Endothelial cell (in vitro differentiated cells): ENCODE measurements around the gene ROR2. TPM values are rescaled to one million over a fixed set of nuclear protein-coding genes. Genes with fewer than 3 reads are reported as not detected.

Experiments used
- DNase-seq: peaks from one replicate; pipeline ENCODE4 v3.0.0; 2021; ENCODE audit warnings: low spot score
- H3K27ac Mint-ChIP-seq: one replicate; pipeline ENCODE4 v1.8.0; 2021; ENCODE audit warnings: mixed read lengths, inconsistent platforms; ENCODE audit not compliant: unreplicated experiment
- H3K27me3 Mint-ChIP-seq: one replicate; pipeline ENCODE4 v1.8.0; 2021; ENCODE audit warnings: mild to moderate bottlenecking, moderate library complexity, mixed read lengths, inconsistent platforms; ENCODE audit not compliant: unreplicated experiment
- H3K36me3 Mint-ChIP-seq: one replicate; pipeline ENCODE4 v1.8.0; 2021; ENCODE audit warnings: mild to moderate bottlenecking, low read depth, mixed read lengths, inconsistent platforms; ENCODE audit not compliant: unreplicated experiment
- H3K4me1 Mint-ChIP-seq: one replicate; pipeline ENCODE4 v1.8.0; 2021; ENCODE audit warnings: mild to moderate bottlenecking, mixed read lengths, inconsistent platforms; ENCODE audit not compliant: unreplicated experiment
- H3K4me3 Mint-ChIP-seq: one replicate; pipeline ENCODE4 v1.8.0; 2021; ENCODE audit warnings: mild to moderate bottlenecking, mixed read lengths, inconsistent platforms; ENCODE audit not compliant: unreplicated experiment
- H3K9me3 Mint-ChIP-seq: one replicate; pipeline ENCODE4 v1.8.0; 2021; ENCODE audit warnings: mixed read lengths, inconsistent platforms; ENCODE audit not compliant: unreplicated experiment
- CTCF ChIP-seq: fragments of 200-600 bp; sonication (generic); IDR thresholded peaks from one replicate; pipeline ENCODE4 v1.5.0; 2021; ENCODE audit warnings: antibody characterized with exemption; ENCODE audit not compliant: unreplicated experiment
- total RNA-seq: library from RNA; stranded (reverse); fragmentation: NEBNext Ultra II Directional; extraction: Animal tissue kit (Norgen Biotek cat#: 25700); gene quantifications from one replicate; pipeline ENCODE4 v1.2.1, GENCODE V29; 2021; ENCODE audit not compliant: unreplicated experiment

ROR2 gene
- total RNA-seq, 1 donor from 2014 or later: 3.5 TPM

DNA sequence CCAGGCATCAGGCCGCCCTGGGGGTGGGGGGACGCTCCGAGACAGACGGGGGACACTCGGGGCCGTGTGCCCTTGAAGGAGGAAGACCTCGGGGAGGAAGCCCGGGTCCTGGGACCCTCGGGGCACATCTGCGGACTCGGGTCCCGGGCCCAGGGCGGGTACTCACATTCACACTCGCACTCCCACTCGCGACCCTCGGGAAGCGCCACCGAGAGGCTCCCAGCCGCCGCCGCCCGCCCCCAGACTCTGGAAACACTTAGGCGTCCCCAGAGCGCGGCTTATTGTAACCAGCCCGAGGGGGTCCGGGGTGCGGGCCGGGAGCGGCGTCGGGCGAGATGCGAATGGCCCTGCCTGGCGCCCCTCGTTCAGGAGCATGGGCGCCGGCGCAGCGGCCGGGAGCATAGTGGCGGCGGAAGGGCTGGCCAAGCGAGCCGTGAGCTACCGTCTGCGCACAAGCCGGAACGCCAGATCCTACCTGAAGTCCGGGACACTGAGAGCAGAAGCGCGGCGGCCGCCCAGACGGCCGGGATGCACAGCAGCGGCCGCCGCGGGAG is 559 bp downstream of the ROR2 start:
- no peak for DNase-seq
- Mint-ChIP-seq H3K27ac (no peak overlapping the region), H3K9me3 (no peaks in the 10 kb centered on the region), H3K27me3 (peaks cover 13% of the 10 kb centered on the region), H3K4me3 (no peak overlapping the region), H3K36me3 (no peaks in the 10 kb centered on the region), H3K4me1 (peaks cover 17% of the 10 kb centered on the region)
- TF ChIP-seq CTCF: no peak

GRCh38 chr9:91948597-91949391 is 1.2 kb downstream of the ROR2 start:
- no peak for TF ChIP-seq CTCF
- no peaks in the 10 kb centered on the region for H3K36me3 Mint-ChIP-seq
- no peak overlapping the region for H3K27ac Mint-ChIP-seq
- peaks cover 13% of the 10 kb centered on the region for H3K27me3 Mint-ChIP-seq
- peak overlapping the region; percentile 72 for H3K4me3 Mint-ChIP-seq
- no peaks in the 10 kb centered on the region for H3K9me3 Mint-ChIP-seq
- H3K4me1 Mint-ChIP-seq: peaks cover 19% of the 10 kb centered on the region
- peak; percentile 61 for DNase-seq

- Mint-ChIP-seq H3K4me1 (peaks cover 19% of the 10 kb centered on the region), H3K36me3 (no peaks in the 10 kb centered on the region), H3K9me3 (no peaks in the 10 kb centered on the region), H3K27me3 (peaks cover 13% of the 10 kb centered on the region), H3K4me3 (peak overlapping the region; percentile 89), H3K27ac (no peak overlapping the region)
- no peak for DNase-seq
- no peak for TF ChIP-seq CTCF
Measured at GRCh38 chr9:91948101-91948596, 1.9 kb downstream of the ROR2 start.

- no peak overlapping the region for H3K27ac Mint-ChIP-seq
- H3K27me3 Mint-ChIP-seq: peaks cover 11% of the 10 kb centered on the region
- H3K36me3 Mint-ChIP-seq: no peaks in the 10 kb centered on the region
- H3K9me3 Mint-ChIP-seq: no peaks in the 10 kb centered on the region
- TF ChIP-seq CTCF: no peak
- H3K4me1 Mint-ChIP-seq: peaks cover 19% of the 10 kb centered on the region
- no peak for DNase-seq
- H3K4me3 Mint-ChIP-seq: no peak overlapping the region
Measured at GRCh38 chr9:91946653-91947488, 3.2 kb downstream of the ROR2 start.
